DND-41 (cell line): Measurements from ENCODE around the gene TRIAP1.

Experiments used
- EZH2 ChIP-seq: IDR thresholded peaks from 3 replicates; pipeline ENCODE4 v1.6.1; 2012; ENCODE audit warnings: borderline replicate concordance, low read depth, mild to moderate bottlenecking, moderate library complexity, low read length, inconsistent platforms; ENCODE audit not compliant: severe bottlenecking
- TF ChIP-seq, protein P1 (sequence below): IDR thresholded peaks from 2 replicates; pipeline ENCODE4 v1.5.1; 2012; ENCODE audit warnings: borderline replicate concordance, low read length, moderate library complexity, mild to moderate bottlenecking; ENCODE audit not compliant: poor library complexity, severe bottlenecking; ENCODE audit errors: extremely low read depth

GRCh38 chr12:120473807-120474615 lies 27.8 kb upstream of the TRIAP1 start:
- TF ChIP-seq, protein P1, sequence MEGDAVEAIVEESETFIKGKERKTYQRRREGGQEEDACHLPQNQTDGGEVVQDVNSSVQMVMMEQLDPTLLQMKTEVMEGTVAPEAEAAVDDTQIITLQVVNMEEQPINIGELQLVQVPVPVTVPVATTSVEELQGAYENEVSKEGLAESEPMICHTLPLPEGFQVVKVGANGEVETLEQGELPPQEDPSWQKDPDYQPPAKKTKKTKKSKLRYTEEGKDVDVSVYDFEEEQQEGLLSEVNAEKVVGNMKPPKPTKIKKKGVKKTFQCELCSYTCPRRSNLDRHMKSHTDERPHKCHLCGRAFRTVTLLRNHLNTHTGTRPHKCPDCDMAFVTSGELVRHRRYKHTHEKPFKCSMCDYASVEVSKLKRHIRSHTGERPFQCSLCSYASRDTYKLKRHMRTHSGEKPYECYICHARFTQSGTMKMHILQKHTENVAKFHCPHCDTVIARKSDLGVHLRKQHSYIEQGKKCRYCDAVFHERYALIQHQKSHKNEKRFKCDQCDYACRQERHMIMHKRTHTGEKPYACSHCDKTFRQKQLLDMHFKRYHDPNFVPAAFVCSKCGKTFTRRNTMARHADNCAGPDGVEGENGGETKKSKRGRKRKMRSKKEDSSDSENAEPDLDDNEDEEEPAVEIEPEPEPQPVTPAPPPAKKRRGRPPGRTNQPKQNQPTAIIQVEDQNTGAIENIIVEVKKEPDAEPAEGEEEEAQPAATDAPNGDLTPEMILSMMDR, result no peak
- no peak for TF ChIP-seq EZH2
